NCI-H1436 (cell line): Measurements from ENCODE around the gene GARNL3.
A peak's percentile ranks its signal among the peaks of the same experiment; 100 is the strongest.

Experiments used
- DNase-seq: peaks from one replicate; lab custom pipeline; 2025; lab: John Stamatoyannopoulos, UW

Gene GARNL3

GRCh38 chr9:127237801-127238200 is 26.8 kb upstream of the GARNL3 start:
- no peak for DNase-seq

DNA sequence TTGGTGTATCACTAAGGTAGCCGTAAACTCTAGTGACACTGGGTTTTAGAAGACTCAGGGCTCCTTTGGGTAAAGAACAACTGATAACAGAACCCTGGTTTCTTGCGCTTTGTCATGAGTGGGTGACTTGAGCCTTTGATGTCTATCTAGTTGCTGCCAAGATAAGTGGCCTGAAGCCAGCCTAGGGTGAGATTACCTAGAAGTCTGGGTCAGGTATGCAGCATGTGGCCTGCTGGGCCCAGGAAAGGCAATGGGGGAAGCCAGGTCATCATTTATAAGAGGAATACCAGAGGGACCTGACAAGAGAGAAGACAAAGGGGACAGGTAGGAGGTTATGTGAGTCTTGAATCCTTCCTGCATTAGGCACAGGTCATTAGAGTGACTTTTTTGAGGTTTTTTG is 23.2 kb upstream of the GARNL3 start:
- no peak for DNase-seq

GRCh38 chr9:127244609-127245601 is 19.7 kb upstream of the GARNL3 start:
- peak; percentile 93 for DNase-seq

- no peak for DNase-seq
These were observed 18.9 kb upstream of the GARNL3 start for GRCh38 chr9:127245637-127246164.

- DNase-seq, result no peak
These were observed 16.3 kb upstream of the GARNL3 start for GRCh38 chr9:127248241-127248640.

DNA sequence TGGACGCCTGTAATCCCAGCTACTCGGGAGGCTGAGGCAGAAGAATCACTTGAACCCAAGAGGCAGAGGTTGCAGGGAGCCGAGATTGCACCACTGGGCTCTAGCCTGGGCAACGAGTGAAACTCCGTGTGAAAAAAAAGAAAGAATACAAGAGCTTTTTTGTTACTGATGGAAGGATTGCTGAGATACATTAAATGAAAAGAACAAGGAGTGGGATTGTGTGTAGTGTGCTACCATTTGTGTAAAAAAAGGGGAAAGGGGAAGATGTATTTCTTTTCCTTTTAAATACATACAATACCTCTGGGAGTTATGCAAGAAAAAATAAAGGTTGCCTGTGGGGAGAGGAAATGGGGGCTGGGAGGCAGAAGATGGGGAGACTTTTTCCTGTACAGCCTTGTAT is 14.7 kb upstream of the GARNL3 start:
- DNase-seq, result no peak

DNA sequence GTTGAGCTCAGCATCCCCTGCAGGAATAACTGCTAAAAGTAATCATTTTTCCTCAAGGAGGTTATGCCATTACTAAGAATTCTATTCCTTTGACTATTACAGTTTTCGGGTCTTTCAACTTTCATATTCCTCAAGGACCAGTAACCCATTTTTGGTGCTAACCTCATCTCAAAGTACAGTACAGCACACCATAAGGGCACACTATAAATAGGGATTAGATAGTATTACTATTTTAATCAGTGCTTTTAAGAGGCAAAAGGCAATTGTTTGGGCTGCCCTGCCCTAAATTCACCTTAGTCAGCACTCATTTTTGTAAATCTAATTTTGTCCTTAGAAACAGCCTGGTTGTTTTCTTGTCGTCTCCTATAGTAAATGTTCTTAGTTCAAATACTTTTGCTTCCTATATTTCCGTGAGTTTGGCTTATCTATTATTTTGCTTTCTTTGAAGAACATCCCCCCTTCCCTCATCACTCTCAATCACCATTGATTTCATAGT is 13.6 kb upstream of the GARNL3 start:
- no peak for DNase-seq

DNA sequence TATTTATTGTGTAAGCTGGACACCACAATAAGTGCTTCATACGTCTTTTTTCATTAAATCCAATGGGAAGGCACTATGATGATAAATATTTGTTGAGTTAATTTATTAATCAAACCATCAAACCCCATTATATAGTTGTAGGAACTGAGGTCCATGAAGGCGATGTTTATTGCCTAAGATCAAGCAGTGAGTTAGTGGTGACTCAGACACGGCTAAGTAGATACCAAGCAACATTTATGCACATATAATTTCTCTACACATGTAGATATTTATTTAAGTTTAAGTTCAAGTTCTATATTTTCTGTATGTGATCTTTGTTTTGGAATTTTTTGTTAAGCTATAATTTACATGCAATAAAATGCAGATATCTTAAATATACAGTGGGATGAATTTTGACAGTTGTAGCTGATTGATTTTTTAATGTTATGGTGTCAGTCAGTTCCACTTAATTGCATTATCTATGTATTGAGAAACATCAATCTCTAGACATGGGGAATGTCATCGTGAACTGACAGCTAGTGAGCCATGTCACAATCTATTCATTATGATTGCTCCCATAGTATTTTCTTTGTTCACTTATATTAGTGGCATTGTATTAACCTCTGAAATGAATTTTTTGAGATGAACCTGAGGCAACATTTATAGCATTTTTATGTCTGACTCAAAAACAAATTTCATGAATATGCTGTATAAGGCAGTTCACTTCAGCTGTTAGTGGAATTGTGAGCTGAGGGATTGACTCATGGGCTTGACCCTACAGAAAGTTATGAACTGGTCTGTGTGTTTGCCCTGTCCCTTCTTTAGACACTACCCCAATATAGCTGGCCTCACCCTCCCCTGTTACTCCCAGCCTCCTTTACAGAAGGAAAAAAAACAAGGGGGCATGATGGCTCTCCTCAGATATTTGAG is 11.9 kb upstream of the GARNL3 start:
- DNase-seq, result no peak

DNA sequence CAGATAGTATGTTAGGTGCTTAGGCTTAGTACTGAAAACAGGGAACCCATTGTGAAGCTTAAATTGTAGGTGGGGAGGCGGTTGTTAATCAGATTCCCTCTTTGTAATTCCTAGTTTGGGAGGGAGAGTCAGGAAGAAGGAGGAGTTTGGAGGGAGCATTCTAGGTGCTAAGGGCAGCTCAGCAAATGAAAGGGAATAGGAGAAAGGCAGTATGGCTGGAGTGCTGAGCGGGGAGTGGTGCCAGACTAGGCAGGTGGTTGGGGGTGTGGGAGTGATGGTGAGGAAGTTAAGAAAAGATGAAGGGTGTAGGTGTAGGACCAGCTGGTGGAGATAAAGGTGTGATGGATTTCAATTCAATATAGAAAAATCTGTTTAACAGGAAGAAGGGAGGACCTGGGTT is 11.1 kb upstream of the GARNL3 start:
- DNase-seq, result no peak

DNA sequence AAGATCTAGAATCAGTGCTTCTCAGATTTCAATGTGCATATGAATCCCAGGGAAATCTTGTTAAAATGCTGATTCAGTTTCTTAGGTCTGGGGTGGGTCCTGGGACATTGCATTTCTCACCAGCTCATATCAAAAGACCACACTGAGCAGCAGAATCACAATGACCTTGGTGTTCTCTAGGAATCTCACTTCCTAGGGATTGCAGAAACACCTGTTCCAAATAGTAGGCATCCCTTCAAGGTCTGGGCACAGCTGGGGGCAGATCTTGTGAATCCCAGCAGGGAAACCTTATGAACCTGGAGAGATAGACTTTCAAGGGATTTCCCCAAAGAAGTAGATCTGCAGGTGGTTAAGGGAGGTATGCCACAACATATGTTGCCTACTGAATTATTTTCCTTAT is 8.9 kb upstream of the GARNL3 start:
- DNase-seq, result no peak

GRCh38 chr9:127256324-127256723 is 8.2 kb upstream of the GARNL3 start:
- no peak for DNase-seq

DNA sequence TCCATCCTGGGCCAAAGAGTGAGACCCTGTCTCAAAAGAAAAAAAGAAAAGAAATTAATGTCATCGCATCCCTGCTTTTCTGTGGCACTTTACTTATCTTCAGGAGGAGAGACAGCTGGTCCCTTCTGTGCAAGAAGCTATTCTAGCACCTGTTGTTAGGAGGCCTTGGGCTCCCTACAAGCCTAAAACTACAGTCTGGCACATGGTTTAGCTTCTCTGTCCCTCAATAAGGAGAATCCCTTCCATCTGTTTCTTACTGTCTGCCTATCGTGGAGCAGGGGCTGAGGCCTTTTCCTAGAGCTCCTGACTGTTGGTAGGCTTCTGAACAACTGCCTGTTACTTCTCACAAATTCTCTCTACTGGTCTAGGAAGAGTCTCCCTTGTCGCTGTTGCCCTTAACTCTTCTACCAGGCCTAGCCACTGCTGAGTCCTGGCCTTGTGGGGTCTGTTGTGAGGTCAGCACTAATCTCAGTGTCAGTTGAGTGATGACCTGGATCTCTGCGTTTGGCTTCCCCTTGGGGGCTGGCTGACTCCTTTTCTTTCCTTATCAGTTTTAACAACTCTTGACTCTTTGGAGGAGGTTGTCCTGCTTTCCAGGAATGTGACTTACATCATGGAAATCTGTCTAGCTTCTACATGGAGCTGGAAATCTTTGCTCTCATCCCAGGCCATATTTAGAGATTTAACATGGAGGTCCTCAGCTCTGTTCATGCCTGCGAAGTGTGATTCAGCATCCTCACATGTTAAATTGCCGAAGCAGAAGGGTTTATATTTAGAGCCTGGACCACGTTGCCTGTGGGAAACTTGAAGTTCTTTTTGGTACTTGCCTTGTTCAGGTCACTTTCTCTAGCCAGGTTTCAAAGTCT is 5.7 kb upstream of the GARNL3 start:
- no peak for DNase-seq

DNA sequence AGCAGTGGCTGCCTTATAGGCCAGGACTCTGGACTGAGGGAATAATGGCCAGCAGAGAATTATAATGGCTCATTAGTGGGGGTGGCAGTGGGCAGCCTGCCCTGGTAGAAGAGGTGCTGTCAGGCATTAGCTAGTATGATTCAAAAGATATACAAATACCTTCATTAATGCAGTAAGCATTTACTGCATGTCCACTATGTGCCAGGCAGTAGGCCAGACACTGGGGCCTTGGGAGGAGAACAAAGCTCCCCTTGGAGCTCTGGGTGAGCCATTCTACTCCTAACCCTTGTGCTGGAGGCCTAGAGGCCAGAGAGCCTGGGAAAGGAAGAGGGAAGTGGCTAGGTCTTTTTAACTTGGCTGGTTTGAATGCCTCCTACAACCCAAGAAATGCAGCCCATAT is 2.0 kb upstream of the GARNL3 start:
- DNase-seq, result no peak

DNA sequence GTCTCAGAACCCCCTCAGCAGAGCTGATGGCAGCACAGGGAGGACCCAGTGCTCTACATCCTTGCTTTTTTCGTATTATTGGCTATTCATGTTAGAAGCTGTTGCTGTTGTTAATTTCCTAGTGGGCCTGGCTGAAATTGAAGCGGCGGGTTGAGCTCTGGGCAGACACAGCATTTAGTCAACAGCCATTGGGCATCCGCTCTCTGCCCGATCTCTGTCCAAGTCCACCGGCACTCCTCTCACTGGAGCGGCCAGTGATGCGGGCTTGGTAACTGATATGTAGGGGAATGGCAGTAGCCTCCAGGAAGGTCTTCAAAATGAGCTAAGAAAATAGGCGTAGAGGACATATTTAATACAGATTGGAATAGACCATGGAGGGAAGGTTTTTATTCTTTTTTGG is 1.3 kb upstream of the GARNL3 start:
- DNase-seq, result no peak

- DNase-seq, result no peak
These were observed 910 bp upstream of the GARNL3 start for GRCh38 chr9:127263664-127264063.

GRCh38 chr9:127267793-127268525 is 3.4 kb downstream of the GARNL3 start:
- no peak for DNase-seq

DNA sequence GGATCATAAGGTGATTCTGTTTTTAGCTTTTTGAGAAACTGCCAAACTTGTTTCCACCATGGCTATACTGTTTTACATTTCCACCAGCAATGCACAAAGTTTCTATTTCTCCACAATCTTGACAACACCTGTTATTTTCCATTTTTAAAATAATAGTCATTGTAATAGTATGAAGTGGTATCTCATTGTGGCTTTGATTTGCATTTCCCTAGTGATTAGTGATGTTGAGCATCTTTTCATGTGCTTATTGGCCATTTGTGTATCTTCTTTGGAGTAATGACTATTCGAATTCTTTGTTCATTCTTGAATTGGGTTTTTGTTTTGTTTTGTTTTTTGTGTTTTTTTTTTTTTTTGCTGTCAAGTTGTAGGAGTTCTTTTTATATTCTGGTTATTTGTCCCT is 4.9 kb downstream of the GARNL3 start:
- no peak for DNase-seq

GRCh38 chr9:127273326-127273725 is 8.8 kb downstream of the GARNL3 start:
- DNase-seq, result no peak

DNA sequence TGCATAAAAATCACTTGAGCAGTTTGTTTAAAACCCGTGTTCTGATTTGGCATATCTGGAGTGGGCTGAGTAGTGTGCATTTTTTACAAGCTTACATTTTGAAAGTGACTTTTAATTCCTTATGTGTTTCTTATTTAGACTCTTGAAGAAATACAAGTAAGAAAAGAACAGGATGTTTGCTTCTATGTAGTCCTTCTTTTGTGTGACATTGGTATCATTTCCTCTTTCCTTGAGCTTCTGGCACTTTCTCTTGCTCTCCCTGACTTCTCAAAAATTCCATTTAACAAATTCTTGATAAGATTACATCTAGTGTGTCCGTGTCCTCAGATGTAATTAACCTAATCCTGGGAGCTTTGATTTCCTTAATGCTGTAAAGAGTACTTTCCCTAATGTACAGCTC is 12.5 kb downstream of the GARNL3 start:
- DNase-seq, result no peak

GRCh38 chr9:127277770-127278169 is 13.2 kb downstream of the GARNL3 start:
- DNase-seq, result no peak

GRCh38 chr9:127278372-127278771 is 13.8 kb downstream of the GARNL3 start:
- no peak for DNase-seq
